ENCODE measurements around the gene TMEM63B. TPM values are rescaled to one million over a fixed set of nuclear protein-coding genes. Genes with fewer than 3 reads are reported as not detected.

Gene TMEM63B
- total RNA-seq = 20.5 TPM
- 1 to 10 TPM; 1.3 to 2.3 (median 1.4) TPM for polyA plus RNA-seq

DNA sequence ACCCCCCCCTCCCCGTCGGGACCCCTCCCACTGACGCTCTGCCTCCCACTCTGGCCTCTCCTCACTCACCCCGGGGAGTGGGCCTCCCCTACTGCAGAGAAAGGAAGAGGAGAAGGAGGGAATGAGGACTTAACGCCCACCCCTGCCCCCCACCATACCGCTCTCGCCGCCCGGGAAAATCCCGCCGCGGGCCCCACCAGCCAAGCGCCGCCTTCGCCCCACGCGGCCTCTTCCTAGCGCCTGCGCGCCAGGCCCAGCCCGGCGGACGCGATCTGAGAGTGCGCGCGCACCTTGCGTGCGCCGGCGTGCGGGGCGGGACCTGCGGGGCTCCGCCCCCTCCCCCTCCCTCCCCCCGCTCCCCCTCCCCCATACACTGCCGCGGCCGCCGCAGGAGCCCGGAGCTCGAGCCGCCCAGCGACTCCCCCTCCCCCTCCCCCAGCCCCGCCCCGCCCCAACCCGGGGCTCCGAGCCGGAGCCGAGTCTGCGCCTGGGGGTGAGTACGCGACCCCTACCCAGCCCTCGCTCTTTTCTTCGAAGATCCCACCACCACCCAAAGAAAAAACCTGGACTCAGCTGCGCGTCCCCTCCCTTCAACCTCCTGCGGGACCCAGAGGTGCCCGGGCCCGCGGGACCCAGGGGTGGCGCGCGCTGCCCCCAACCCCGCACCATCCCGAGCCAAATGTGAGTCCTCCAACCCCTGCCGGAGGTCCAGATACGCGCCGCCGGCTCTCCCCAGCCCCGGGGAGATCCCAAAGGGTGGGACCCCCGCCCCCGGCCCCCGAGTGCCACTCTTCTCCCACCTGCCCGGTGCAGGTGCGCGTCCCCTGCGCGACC lies at the start of gene TMEM63B, which contains the start of gene MRPL14:
TMEM63B (plus strand) TSS at position 369 of the 834 bp plus-strand sequence. CDS start 7,031 bp downstream, outside the sequence.
MRPL14 (minus strand) TSS at position 267 of the 834 bp plus-strand sequence. CDS start 10,841 bp downstream, outside the sequence.
- Mint-ChIP-seq H3K27me3 (no peaks in the 10 kb centered on the region), H3K36me3 (peaks cover 4% of the 10 kb centered on the region), H3K4me1 (peaks cover 24 to 66% (median 49%) of the 10 kb centered on the region in 4 donors), H3K9me3 (no peaks in the 10 kb centered on the region), H3K27ac (peak within 1 kb of the TSS; percentile 91 to 99 (median 98)), H3K4me3 (peak within 1 kb of the TSS; percentile 86 to 97 (median 93))
- Histone ChIP-seq H3K36me3 (ENCODE audit: control insufficient read depth, insufficient read depth, low read length) (no peaks in the 10 kb centered on the region), H3K4me1 (ENCODE audit: control insufficient read depth, insufficient read depth, low read length, poor library complexity, severe bottlenecking) (peaks cover 53% of the 10 kb centered on the region), H3K4me3 (ENCODE audit: low read depth, low read length) (peak within 1 kb of the TSS; percentile 93), H3K9me3 (ENCODE audit: control insufficient read depth in 2 of 2, low read length in 2 of 2) (no peaks in the 10 kb centered on the region), H3K27ac (ENCODE audit: insufficient read depth, low read length, poor library complexity, severe bottlenecking) (peak within 1 kb of the TSS; percentile 92), H3K27me3 (ENCODE audit: control insufficient read depth, insufficient read depth, low read length) (no peaks in the 10 kb centered on the region)
- ATAC-seq (ENCODE audit: low read depth in 2 of 2) = peak; percentile 85
- peak; percentile 86 to 89 (median 88) for DNase-seq

DNA sequence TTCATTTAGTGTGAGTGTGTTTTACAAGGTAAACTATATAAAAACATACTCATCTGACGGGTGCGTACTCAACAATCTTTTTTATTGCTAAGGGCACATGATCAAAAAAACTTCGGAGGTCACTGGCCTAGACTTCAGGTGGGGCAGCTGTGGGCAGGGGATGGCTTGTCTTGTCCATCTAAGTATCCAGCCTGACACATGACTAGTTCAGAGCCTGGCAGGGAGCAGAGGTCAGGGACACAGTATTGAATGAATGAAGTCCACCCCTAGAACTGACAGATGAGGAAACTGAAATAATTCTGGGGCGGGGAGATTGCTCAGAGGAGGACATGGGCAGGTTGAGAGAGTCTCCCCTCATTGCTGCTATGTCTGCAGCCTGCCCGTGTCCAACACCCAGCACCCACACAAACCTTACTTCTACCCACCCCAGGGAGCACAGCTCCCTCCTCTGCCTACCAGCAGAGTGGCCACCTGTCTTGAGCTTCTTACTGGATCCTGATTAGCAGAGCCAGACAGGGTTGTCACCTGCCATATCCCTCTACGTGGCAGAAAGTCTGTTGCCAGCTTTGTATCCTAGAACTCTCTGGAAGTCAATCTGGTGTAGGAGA lies 49.0 kb upstream of the TMEM63B start:
- H3K9me3 Mint-ChIP-seq = no peaks in the 10 kb centered on the region
- ATAC-seq (ENCODE audit: low read depth in 2 of 2) = no peak
- peaks cover 15% of the 10 kb centered on the region for H3K27me3 Mint-ChIP-seq
- peaks cover 0 to 16% (median 9%) of the 10 kb centered on the region in 4 donors for H3K4me1 Mint-ChIP-seq
- Histone ChIP-seq H3K36me3 (ENCODE audit: control insufficient read depth, insufficient read depth, low read length) (no peaks in the 10 kb centered on the region), H3K27me3 (ENCODE audit: control insufficient read depth, insufficient read depth, low read length) (peaks cover 7% of the 10 kb centered on the region), H3K4me1 (ENCODE audit: control insufficient read depth, insufficient read depth, low read length, poor library complexity, severe bottlenecking) (peaks cover 14% of the 10 kb centered on the region), H3K27ac (ENCODE audit: insufficient read depth, low read length, poor library complexity, severe bottlenecking) (no peak overlapping the region), H3K9me3 (ENCODE audit: control insufficient read depth in 2 of 2, low read length in 2 of 2) (no peaks in the 10 kb centered on the region), H3K4me3 (ENCODE audit: low read depth, low read length) (no peak overlapping the region)
- H3K27ac Mint-ChIP-seq = no peak overlapping the region
- H3K4me3 Mint-ChIP-seq = no peak overlapping the region
- H3K36me3 Mint-ChIP-seq = no peaks in the 10 kb centered on the region
- DNase-seq = no peak

DNA sequence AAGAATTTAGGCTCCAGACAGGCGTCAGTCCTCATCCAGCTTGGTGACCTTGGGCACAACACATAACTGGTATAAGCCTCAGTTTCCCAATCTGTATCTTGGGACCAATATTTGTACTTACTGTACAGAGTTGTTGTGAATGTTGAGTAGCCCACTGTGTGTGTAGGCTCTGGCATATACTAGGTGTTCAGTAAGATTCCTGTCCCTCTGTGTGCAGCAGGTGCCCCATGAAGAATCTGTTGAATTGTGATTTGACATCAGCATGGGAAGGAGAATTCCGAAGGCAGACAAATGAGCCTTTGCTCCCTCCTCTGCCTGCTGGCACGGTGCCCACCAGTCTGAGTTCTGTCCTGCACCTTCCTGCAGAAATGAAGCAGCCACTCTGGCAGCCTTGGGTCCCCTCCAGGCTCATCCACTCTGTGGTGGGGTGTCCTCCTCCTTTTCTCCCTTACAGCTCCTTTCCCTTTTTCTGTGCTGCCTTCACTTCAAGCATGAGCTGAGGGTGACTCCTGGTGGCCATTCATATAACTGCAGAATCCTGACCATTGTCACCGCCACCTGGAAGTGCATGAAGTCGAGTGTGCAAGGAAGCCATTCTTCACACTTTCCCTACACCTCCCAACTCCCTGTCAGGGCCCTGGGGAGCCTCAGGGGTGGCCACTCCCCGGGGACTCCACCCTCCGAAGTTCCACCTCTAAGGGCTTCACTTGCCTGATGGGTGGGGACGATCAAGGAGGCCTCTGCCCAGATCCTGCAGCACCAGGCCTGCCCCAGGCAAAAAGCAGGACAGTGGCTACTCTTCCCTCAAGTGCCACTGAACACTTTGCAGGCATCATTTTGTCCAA lies 48.3 kb upstream of the TMEM63B start:
- Mint-ChIP-seq H3K4me3 (no peak overlapping the region), H3K27me3 (peaks cover 15% of the 10 kb centered on the region), H3K27ac (no peak overlapping the region), H3K36me3 (no peaks in the 10 kb centered on the region), H3K9me3 (no peaks in the 10 kb centered on the region), H3K4me1 (peaks cover 0 to 13% (median 7%) of the 10 kb centered on the region in 4 donors)
- ATAC-seq (ENCODE audit: low read depth in 2 of 2) = peak; percentile 32 to 53
- DNase-seq = peak; percentile 54 to 76 (median 66)
- H3K4me1 ChIP-seq (ENCODE audit: control insufficient read depth, insufficient read depth, low read length, poor library complexity, severe bottlenecking) = peaks cover 7% of the 10 kb centered on the region
- H3K27me3 ChIP-seq (ENCODE audit: control insufficient read depth, insufficient read depth, low read length) = peaks cover 3% of the 10 kb centered on the region
- no peaks in the 10 kb centered on the region for H3K36me3 ChIP-seq (ENCODE audit: control insufficient read depth, insufficient read depth, low read length)
- no peak overlapping the region for H3K27ac ChIP-seq (ENCODE audit: insufficient read depth, low read length, poor library complexity, severe bottlenecking)
- H3K4me3 ChIP-seq (ENCODE audit: low read depth, low read length) = no peak overlapping the region
- H3K9me3 ChIP-seq (ENCODE audit: control insufficient read depth in 2 of 2, low read length in 2 of 2) = no peaks in the 10 kb centered on the region

DNA sequence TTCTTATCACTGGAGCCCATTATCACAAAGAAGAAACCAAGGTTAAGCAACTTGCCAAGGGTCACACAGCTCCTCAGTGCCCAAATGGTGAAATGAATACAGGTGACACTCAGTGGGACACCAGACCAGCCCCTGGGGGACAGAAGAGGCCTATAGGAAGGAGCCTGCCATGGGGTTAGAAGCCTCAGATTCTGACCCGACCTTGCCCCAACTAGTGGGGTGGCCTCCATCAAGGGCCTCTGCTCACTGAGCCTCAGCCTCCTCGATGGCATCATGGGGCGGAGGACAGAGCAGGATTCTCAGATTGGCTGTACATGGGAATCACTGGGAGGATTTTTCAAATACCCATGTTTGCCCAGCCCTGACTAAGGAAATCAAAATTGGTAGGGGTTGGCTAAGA lies 47.7 kb upstream of the TMEM63B start:
- peaks cover 0 to 7% (median 2%) of the 10 kb centered on the region in 4 donors for H3K4me1 Mint-ChIP-seq
- H3K27me3 Mint-ChIP-seq = peaks cover 9% of the 10 kb centered on the region
- Histone ChIP-seq H3K27me3 (ENCODE audit: control insufficient read depth, insufficient read depth, low read length) (no peaks in the 10 kb centered on the region), H3K36me3 (ENCODE audit: control insufficient read depth, insufficient read depth, low read length) (no peaks in the 10 kb centered on the region), H3K27ac (ENCODE audit: insufficient read depth, low read length, poor library complexity, severe bottlenecking) (no peak overlapping the region), H3K4me3 (ENCODE audit: low read depth, low read length) (no peak overlapping the region), H3K4me1 (ENCODE audit: control insufficient read depth, insufficient read depth, low read length, poor library complexity, severe bottlenecking) (peaks cover under 1% of the 10 kb centered on the region), H3K9me3 (ENCODE audit: control insufficient read depth in 2 of 2, low read length in 2 of 2) (no peaks in the 10 kb centered on the region)
- H3K4me3 Mint-ChIP-seq = no peak overlapping the region
- H3K36me3 Mint-ChIP-seq = no peaks in the 10 kb centered on the region
- no peak for ATAC-seq (ENCODE audit: low read depth in 2 of 2)
- DNase-seq = no peak
- H3K27ac Mint-ChIP-seq = no peak overlapping the region
- no peaks in the 10 kb centered on the region for H3K9me3 Mint-ChIP-seq

DNA sequence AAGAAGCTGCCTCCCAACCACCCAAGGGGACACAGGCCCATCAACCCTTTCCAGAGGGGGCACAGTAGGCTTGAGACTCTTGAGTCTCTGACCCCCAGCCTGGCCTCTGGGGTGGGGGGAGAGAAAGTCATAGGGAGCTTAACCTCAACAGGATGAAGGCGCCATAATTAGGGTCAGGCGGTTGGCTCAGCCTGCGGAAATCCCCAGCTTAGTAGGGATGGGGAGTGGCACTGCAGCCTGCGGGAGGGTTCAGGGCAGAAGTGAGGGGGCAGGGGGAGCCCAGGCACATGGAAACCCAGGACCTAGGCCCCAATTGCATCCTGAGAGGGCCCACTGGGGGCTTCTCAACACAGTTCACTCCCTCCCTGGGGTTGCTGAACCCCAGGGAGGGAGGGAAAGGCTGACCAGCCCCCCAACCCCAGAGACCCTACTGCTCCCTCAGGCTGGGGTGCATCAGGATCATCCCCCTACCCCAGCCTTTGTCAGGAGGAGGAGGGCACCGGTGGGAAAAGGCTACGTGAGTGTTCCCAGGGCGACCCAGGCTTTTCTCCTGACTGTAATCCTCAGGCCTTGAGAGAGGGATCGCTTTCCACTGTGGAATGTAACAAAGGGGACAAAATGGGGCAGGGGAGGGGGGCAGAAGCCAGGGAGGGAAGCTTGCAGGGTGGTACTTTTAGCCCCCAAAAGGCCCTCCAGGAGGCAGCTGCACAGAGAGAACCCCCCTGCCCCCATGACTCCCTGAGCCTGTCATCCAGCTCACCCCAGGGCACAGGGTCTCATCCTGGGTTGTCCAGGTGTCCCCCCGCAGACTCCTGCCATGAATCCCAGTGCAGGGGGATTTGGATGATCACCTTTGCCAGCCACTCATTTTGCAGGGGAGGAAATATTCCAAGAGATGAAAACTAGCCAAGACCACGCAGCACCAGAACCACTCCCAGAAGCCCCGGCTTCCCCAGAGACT lies 46.5 kb upstream of the TMEM63B start:
- peaks cover 8% of the 10 kb centered on the region for H3K27me3 Mint-ChIP-seq

DNA sequence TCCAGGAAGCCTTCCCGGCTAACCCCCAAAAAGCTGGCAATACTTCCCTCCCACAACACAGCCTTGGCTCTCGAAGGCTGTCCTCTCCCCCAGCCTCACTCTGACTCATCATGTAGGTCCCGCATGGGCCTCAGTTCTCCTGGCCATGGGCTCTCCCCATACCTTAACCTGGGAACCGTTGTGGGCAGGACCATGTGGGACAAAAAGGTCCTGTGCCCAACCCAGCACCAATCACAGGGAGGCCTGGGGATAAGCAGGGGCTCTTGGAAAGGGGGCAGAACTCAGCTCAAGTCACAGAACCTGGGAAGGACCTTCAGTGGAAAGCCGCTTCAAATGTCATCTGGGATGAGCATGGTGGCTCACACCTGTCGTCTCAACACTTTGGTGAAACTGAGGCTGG lies 45.6 kb upstream of the TMEM63B start:
- ATAC-seq (ENCODE audit: low read depth in 2 of 2) (no peak), DNase-seq (no peak)
- no peaks in the 10 kb centered on the region for H3K27me3 ChIP-seq (ENCODE audit: control insufficient read depth, insufficient read depth, low read length)
- Mint-ChIP-seq H3K27ac (no peak overlapping the region), H3K4me3 (no peak overlapping the region), H3K9me3 (no peaks in the 10 kb centered on the region), H3K27me3 (peaks cover 8% of the 10 kb centered on the region), H3K36me3 (no peaks in the 10 kb centered on the region), H3K4me1 (peaks cover 0 to 5% (median 1%) of the 10 kb centered on the region in 4 donors)
- no peaks in the 10 kb centered on the region for H3K36me3 ChIP-seq (ENCODE audit: control insufficient read depth, insufficient read depth, low read length)
- H3K9me3 ChIP-seq (ENCODE audit: control insufficient read depth in 2 of 2, low read length in 2 of 2) = no peaks in the 10 kb centered on the region
- H3K4me3 ChIP-seq (ENCODE audit: low read depth, low read length) = no peak overlapping the region
- no peak overlapping the region for H3K27ac ChIP-seq (ENCODE audit: insufficient read depth, low read length, poor library complexity, severe bottlenecking)
- no peaks in the 10 kb centered on the region for H3K4me1 ChIP-seq (ENCODE audit: control insufficient read depth, insufficient read depth, low read length, poor library complexity, severe bottlenecking)

More for the DNA sequence above, 46.5 kb upstream of the TMEM63B start:
- H3K36me3 ChIP-seq (ENCODE audit: control insufficient read depth, insufficient read depth, low read length) = no peaks in the 10 kb centered on the region
- Mint-ChIP-seq H3K27ac (no peak overlapping the region), H3K36me3 (no peaks in the 10 kb centered on the region), H3K9me3 (no peaks in the 10 kb centered on the region), H3K4me3 (no peak overlapping the region), H3K4me1 (peaks cover 0 to 5% (median 1%) of the 10 kb centered on the region in 4 donors)
- H3K9me3 ChIP-seq (ENCODE audit: control insufficient read depth in 2 of 2, low read length in 2 of 2) = no peaks in the 10 kb centered on the region
- ATAC-seq (ENCODE audit: low read depth in 2 of 2) (no peak), DNase-seq (no peak)
- H3K4me1 ChIP-seq (ENCODE audit: control insufficient read depth, insufficient read depth, low read length, poor library complexity, severe bottlenecking) = no peaks in the 10 kb centered on the region
- no peak overlapping the region for H3K27ac ChIP-seq (ENCODE audit: insufficient read depth, low read length, poor library complexity, severe bottlenecking)
- H3K4me3 ChIP-seq (ENCODE audit: low read depth, low read length) = no peak overlapping the region
- no peaks in the 10 kb centered on the region for H3K27me3 ChIP-seq (ENCODE audit: control insufficient read depth, insufficient read depth, low read length)

All from CD4-positive, CD25-positive, alpha-beta regulatory T cell (primary cell).